Peyer's patch (tissue), 4 donors: ENCODE results near the gene GK. TPM values are rescaled to one million over a fixed set of nuclear protein-coding genes. Genes with fewer than 3 reads are reported as not detected.
A peak's percentile ranks its signal among the peaks of the same experiment; 100 is the strongest.

ENCODE experiments used
- DNase-seq, 3 donors: peaks; one replicate each; pipeline ENCODE4 v3.0.0-alpha.2; 2017 to 2019
- H3K27ac ChIP-seq, 4 donors: fragments of 200-600 bp; sonication (generic); one replicate each; pipeline ENCODE4 v1.5.1; 2016 to 2019
- H3K27me3 ChIP-seq, 2 donors: fragments of 200-600 bp; sonication (generic); one replicate each; pipeline ENCODE4 v1.5.1; 2019
- H3K36me3 ChIP-seq, 3 donors: fragments of 200-600 bp; sonication (generic); one replicate each; pipeline ENCODE4 v1.5.1; 2016 to 2019
- H3K4me1 ChIP-seq, 4 donors: fragments of 200-600 bp; sonication (generic); one replicate each; pipeline ENCODE4 v1.5.1; 2016 to 2019
- H3K4me3 ChIP-seq, 4 donors: fragments of 200-600 bp; sonication (generic); 1 replicate in 3 of 4; 2 replicates in 1 of 4; pipeline ENCODE4 v1.5.1; 2016 to 2019; ENCODE audit warnings: mild to moderate bottlenecking in 1 of 4
- H3K9me3 ChIP-seq, 4 donors: fragments of 200-600 bp; sonication (generic); one replicate each; pipeline ENCODE4 v1.5.1; 2016 to 2019; ENCODE audit warnings: mild to moderate bottlenecking in 1 of 4
- CTCF ChIP-seq, 6 experiments: fragments of 450-650 bp in 4 of 6; fragments of 200-600 bp in 2 of 6; sonication (generic) in 1 of 6; IDR thresholded peaks; one replicate each; pipeline ENCODE4 v1.5.1; 2017 to 2019; ENCODE audit warnings: antibody characterized with exemption in 6 of 6, mild to moderate bottlenecking in 3 of 6, moderate library complexity in 1 of 6
- POLR2A ChIP-seq, 2 donors: fragments of 450-650 bp; IDR thresholded peaks; one replicate each; pipeline ENCODE4 v1.5.1; 2017; ENCODE audit warnings: antibody characterized with exemption in 2 of 2, mild to moderate bottlenecking in 2 of 2, moderate library complexity in 2 of 2
- total RNA-seq, 4 donors: library from RNA; depleted of rRNA; stranded (reverse); fragments of >200 nt; gene quantifications; one replicate each; pipeline ENCODE4 v1.1.0, GENCODE V29; 2016

GK gene
- total RNA-seq: 10 to 100 TPM; 12.4 to 74.1 (median 56.9) TPM

- H3K27me3 ChIP-seq: no peaks in the 10 kb centered on the region
- no peaks in the 10 kb centered on the region for H3K9me3 ChIP-seq
- TF ChIP-seq CTCF (IDR thresholded peaks at IDR 0.05) (no peak), POLR2A (IDR thresholded peaks at IDR 0.05) (no peak)
- no peaks in the 10 kb centered on the region for H3K4me1 ChIP-seq
- H3K36me3 ChIP-seq: no peaks in the 10 kb centered on the region
- peak within 1 kb of the TSS; percentile 81 to 87 (median 82) for H3K27ac ChIP-seq
- H3K4me3 ChIP-seq: peak within 1 kb of the TSS; percentile 56 to 82 (median 60)
- DNase-seq: peak; percentile 19 to 59 (median 50)
Measured at GRCh38 chrX:30653415-30654131, at the start of gene GK. Gene GK, plus strand, starts transcription at chrX:30653423. Its CDS starts 115 bp downstream, at chrX:30653538.

GRCh38 chrX:30607155-30607554 is 46.1 kb upstream of the GK start:
- no peaks in the 10 kb centered on the region for H3K36me3 ChIP-seq
- H3K4me3 ChIP-seq: no peak overlapping the region
- no peak for DNase-seq
- TF ChIP-seq CTCF (IDR thresholded peaks at IDR 0.05): no peak
- no peak for TF ChIP-seq POLR2A (IDR thresholded peaks at IDR 0.05)
- H3K27ac ChIP-seq: no peak overlapping the region
- no peaks in the 10 kb centered on the region for H3K27me3 ChIP-seq
- no peaks in the 10 kb centered on the region for H3K9me3 ChIP-seq
- H3K4me1 ChIP-seq: no peaks in the 10 kb centered on the region

GRCh38 chrX:30610026-30610425 is 43.2 kb upstream of the GK start:
- TF ChIP-seq CTCF (IDR thresholded peaks at IDR 0.05) (no peak), POLR2A (IDR thresholded peaks at IDR 0.05) (no peak)
- Histone ChIP-seq H3K4me3 (no peak overlapping the region), H3K4me1 (no peaks in the 10 kb centered on the region), H3K9me3 (no peaks in the 10 kb centered on the region), H3K27me3 (no peaks in the 10 kb centered on the region), H3K27ac (no peak overlapping the region), H3K36me3 (no peaks in the 10 kb centered on the region)
- DNase-seq: no peak

- TF ChIP-seq CTCF (IDR thresholded peaks at IDR 0.05): no peak
- no peak for TF ChIP-seq POLR2A (IDR thresholded peaks at IDR 0.05)
- no peaks in the 10 kb centered on the region for H3K4me1 ChIP-seq
- DNase-seq: no peak
- H3K27me3 ChIP-seq: no peaks in the 10 kb centered on the region
- H3K36me3 ChIP-seq: no peaks in the 10 kb centered on the region
- no peak overlapping the region for H3K4me3 ChIP-seq
- H3K27ac ChIP-seq: no peak overlapping the region
- no peaks in the 10 kb centered on the region for H3K9me3 ChIP-seq
Measured at GRCh38 chrX:30612250-30612655, 41.0 kb upstream of the GK start.

GRCh38 chrX:30613721-30614120 is 39.5 kb upstream of the GK start:
- TF ChIP-seq POLR2A (IDR thresholded peaks at IDR 0.05) (no peak), CTCF (IDR thresholded peaks at IDR 0.05) (no peak)
- DNase-seq: no peak
- Histone ChIP-seq H3K4me3 (no peak overlapping the region), H3K27ac (no peak overlapping the region), H3K4me1 (no peaks in the 10 kb centered on the region), H3K36me3 (no peaks in the 10 kb centered on the region), H3K27me3 (no peaks in the 10 kb centered on the region), H3K9me3 (no peaks in the 10 kb centered on the region)
